VCaP (cell line): ENCODE data around the gene SUMO3.
A peak's percentile ranks its signal among the peaks of the same experiment; 100 is the strongest.

Experiments
- H3K27ac ChIP-seq: fragments of 450-650 bp; 2 replicates; pipeline ENCODE4 v1.5.1; 2017
- TF ChIP-seq, protein P1 (sequence below): fragments of 450-650 bp; conservative IDR thresholded peaks from 2 replicates; pipeline ENCODE4 v1.5.1; 2017; ENCODE audit warnings: mild to moderate bottlenecking, moderate library complexity

The SUMO3 gene

DNA sequence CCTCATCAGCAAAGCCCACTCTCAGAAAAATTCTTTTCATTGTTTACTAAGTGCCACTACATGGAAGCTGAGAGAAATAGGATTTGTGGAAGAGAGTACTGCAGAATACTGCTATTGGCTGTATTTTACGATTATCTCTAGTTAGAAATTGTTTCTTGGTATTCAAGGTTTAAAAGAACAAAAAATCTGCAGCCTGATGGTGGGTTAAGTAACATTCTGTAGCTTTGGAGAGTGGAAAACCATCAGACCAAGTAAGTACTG is 28.3 kb upstream of the SUMO3 start:
- H3K27ac ChIP-seq, result peak overlapping the region; percentile 46
- TF ChIP-seq, protein P1, sequence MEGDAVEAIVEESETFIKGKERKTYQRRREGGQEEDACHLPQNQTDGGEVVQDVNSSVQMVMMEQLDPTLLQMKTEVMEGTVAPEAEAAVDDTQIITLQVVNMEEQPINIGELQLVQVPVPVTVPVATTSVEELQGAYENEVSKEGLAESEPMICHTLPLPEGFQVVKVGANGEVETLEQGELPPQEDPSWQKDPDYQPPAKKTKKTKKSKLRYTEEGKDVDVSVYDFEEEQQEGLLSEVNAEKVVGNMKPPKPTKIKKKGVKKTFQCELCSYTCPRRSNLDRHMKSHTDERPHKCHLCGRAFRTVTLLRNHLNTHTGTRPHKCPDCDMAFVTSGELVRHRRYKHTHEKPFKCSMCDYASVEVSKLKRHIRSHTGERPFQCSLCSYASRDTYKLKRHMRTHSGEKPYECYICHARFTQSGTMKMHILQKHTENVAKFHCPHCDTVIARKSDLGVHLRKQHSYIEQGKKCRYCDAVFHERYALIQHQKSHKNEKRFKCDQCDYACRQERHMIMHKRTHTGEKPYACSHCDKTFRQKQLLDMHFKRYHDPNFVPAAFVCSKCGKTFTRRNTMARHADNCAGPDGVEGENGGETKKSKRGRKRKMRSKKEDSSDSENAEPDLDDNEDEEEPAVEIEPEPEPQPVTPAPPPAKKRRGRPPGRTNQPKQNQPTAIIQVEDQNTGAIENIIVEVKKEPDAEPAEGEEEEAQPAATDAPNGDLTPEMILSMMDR, result peak; percentile 26

DNA sequence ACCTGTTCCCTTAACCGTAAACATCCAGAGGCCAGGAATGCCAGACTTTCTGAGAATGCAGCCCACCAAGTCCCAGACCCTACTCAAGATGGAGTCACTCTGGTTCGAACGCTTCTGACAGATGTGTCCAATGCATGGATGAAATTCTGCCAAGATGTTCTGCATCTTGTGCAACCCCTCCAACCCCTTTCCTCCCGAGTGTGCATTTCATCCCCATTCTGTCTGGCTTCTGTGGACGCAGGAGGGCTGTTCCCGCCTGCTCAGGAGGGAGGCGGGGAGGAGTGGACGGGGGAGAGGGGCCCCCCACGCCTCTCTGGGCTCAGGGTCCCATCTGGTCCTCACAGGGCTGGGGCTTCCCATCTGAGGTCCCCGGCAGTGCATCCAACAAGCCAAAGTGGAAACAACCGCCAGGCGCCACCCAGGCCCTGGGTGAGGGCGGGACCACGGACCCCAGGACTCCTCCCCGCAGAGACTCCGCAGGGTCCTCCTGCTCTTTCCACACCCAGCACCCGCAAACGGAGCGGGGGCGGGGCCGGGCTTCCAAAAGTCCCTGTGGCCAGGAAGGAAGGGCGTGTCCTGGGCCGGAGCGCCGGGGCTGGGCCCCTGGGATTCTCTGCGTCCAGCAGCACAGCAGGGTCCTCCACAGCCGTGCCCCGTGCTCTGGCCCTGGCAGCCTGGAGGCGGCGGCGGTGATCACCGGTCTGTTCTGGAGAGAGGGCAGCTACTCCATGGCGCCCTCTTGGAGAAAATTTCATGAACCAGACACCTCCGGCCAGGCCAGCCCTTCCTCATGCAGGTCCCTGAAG is 27.8 kb upstream of the SUMO3 start:
- peak overlapping the region; percentile 46 for H3K27ac ChIP-seq
- TF ChIP-seq, protein P1, result peak; percentile 57

DNA sequence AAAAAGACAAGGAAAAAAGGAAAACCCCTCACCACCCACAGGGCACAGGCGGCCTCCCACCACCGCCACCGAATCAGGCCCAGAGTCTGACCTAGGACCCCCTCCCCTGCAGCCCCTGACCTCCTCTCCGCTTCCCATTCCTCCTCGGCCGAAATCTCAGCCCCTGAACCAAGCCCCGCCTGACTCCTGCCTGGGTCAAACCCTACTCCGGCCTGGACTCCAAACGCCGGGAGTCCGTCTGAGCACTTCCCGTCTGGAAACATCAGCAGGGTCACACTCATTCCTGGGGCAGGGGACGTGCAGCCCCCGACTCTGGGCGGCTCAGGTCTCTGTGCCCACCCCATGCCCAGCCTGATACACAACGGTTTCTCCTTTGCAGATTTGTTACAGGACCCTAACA is 26.4 kb upstream of the SUMO3 start:
- TF ChIP-seq, protein P1, result no peak

DNA sequence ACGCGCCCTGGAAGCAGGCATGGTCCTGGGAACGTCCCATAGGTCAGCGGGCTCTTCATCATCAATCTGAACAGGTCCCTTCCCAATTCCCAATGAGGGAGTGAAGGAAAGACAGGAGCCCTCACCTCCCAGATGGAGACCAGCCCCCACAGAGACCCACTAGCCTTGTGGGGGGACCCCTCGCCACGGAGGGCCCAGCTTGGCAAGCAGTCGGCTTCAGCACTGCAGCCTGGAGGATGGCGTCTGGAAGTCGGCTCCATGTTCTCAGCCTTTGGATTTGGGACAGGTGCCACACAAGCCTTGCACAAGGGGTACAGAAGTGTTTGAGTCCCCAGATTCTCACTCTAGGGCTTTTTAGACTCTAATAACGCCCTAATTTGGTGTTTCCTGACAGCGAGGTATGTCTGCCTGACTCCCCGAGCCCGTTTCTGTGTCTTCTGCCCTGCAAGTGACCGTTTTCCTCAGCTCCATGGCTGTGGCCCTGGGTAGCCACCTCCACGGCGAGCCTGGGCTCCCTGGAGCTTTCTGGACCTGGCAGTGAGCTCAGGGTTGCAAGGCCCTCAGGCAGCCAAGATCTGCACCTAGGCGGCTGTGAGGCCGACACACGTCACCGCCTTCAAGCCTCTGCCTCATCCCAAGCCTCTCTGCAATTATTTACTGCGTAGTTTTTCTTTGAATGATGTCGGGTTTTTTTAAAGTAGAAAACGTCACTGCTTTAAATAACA is 25.0 kb upstream of the SUMO3 start:
- no peak overlapping the region for H3K27ac ChIP-seq
- TF ChIP-seq, protein P1, result no peak

More for the DNA sequence above, 26.4 kb upstream of the SUMO3 start:
- H3K27ac ChIP-seq, result no peak overlapping the region

DNA sequence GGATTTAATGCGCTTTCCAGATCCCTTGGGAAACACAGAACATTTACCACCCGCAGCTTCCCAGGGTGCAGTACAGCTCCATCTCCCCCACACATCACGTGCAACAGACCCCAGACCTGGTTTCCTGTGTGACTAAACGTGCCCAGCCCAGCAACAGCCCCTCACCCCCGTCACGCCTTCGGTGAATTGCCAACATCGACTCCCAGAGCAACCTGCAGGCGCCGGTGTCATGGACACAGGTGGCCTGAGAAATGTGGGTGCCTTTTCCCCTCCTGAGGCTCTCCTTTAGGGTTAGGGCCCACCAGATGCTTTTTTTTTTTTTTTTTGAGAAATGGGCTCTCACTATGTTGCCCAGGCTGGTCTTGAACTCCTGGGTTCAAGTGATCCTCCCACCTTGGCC is 24.2 kb upstream of the SUMO3 start:
- H3K27ac ChIP-seq, result no peak overlapping the region
- TF ChIP-seq, protein P1, result no peak

DNA sequence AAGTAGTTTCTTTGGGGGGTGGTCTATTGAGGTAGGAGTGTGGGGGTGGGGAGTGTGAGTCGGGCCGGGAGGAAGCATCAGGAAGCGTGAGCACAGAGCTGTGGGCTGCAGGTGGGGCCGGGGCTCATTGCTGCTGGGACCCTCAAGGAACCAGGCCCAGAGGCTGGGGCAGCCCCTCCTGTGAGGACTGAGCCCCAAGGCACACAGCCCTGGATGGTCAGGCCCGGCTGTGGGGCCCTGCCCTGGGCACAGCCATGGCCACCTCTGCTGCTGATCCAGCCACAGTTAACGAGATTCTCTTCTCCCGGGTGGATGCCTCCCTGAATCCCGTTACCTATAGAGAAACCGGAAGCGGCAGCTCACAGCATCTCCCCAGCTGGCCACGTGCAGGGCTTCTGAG is 22.9 kb upstream of the SUMO3 start:
- TF ChIP-seq, protein P1, result no peak
- H3K27ac ChIP-seq, result no peak overlapping the region

DNA sequence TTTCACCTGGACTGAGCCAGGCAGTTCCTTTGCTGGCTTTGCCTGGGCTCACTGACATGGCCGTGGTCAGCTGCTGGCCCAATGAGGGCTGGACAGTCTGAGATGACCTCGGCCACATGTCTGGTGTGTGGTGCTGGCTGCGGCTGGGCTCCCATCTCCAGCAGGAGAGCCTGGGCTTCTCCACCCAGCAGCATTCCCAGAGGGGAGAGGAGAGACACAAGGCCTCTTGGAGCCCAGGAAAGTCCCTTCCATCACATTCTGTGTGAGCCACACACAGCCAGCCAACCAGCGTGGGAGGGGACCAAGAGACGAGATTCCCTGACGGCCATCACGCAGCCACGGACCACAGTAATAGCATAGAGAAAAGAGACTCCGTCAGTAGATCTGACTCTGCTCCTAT is 21.1 kb upstream of the SUMO3 start:
- TF ChIP-seq, protein P1, result no peak
- H3K27ac ChIP-seq, result no peak overlapping the region
